Upper lobe of left lung (tissue), 6 donors: ENCODE data around the gene SLC16A1. TPM values are rescaled to one million over a fixed set of nuclear protein-coding genes. Genes with fewer than 3 reads are reported as not detected.

Experiments used
- ATAC-seq, 2 donors: fragments of 200-7000 bp; cut with Tn5 transposase; one replicate each; pipeline ENCODE4 v1.9.1; 2022; ENCODE audit warnings: mild to moderate bottlenecking in 2 of 2, moderate library complexity in 2 of 2; ENCODE audit not compliant: low FRiP score in 2 of 2
- DNase-seq, 2 donors: peaks; one replicate each; pipeline ENCODE4 v3.0.0-alpha.2; 2019 to 2020
- H3K27ac ChIP-seq, 4 donors: fragments of 200-600 bp; sonication (generic); one replicate each; pipeline ENCODE4 v1.5.1; 2016 to 2019
- H3K27me3 ChIP-seq, 4 donors: fragments of 200-600 bp; sonication (generic); one replicate each; pipeline ENCODE4 v1.5.1; 2017 to 2019
- H3K36me3 ChIP-seq, 4 donors: fragments of 200-600 bp; sonication (generic); one replicate each; pipeline ENCODE4 v1.5.1; 2016 to 2019
- H3K4me1 ChIP-seq, 4 donors: fragments of 200-600 bp; sonication (generic); one replicate each; pipeline ENCODE4 v1.5.1; 2018 to 2019
- H3K4me3 ChIP-seq, 4 donors: fragments of 200-600 bp; sonication (generic); one replicate each; pipeline ENCODE4 v1.5.1; 2017 to 2019; ENCODE audit warnings: mild to moderate bottlenecking in 2 of 4, moderate library complexity in 1 of 4
- H3K9me3 ChIP-seq, 4 donors: fragments of 200-600 bp; sonication (generic); one replicate each; pipeline ENCODE4 v1.5.1; 2018 to 2019
- CTCF ChIP-seq, 6 experiments: fragments of 450-650 bp in 4 of 6; fragments of 200-600 bp in 2 of 6; sonication (generic) in 2 of 6; IDR thresholded peaks; one replicate each; pipeline ENCODE4 v1.5.1; 2016 to 2019; ENCODE audit warnings: antibody characterized with exemption in 6 of 6
- EP300 ChIP-seq, 4 donors: sonication (generic); formaldehyde crosslinking; IDR thresholded peaks; one replicate each; pipeline ENCODE4 v1.5.1; 2017; ENCODE audit warnings: antibody characterized with exemption in 4 of 4, control low read depth in 2 of 4
- POLR2A ChIP-seq, 4 donors: fragments of 450-650 bp; IDR thresholded peaks; one replicate each; pipeline ENCODE4 v1.5.1; 2016 to 2017; ENCODE audit warnings: antibody characterized with exemption in 4 of 4, mild to moderate bottlenecking in 2 of 4
- POLR2AphosphoS5 ChIP-seq, 2 donors: sonication (generic); formaldehyde crosslinking; IDR thresholded peaks; one replicate each; pipeline ENCODE4 v1.5.1; 2017; ENCODE audit warnings: antibody characterized with exemption in 2 of 2
- WGBS, 2 donors: methylation state at CpG; one replicate each; pipeline ENCODE4 v1.1.5; 2017 to 2018; 5-methylcytosine and 5-hydroxymethylcytosine counted together
- total RNA-seq, 6 donors: library from RNA; depleted of rRNA in 4 of 6; stranded (reverse); fragments of >200 nt in 4 of 6; gene quantifications; one replicate each; pipeline versions ENCODE4 v1.1.0 to v1.2.1, GENCODE V29; 2016 to 2021
- donor health status: DM: no; HTN: no; CAD: no; lungs with moderate emphysema.
- donor health status: DM: no; HTN: yes; CAD: no; lungs with severe emphysema.

Gene SLC16A1
- total RNA-seq, 6 donors from 2014 or later: 1.4 to 13.3 (median 5.9) TPM

- Histone ChIP-seq H3K9me3 (no peaks in the 10 kb centered on the region), H3K4me1 (no peaks in the 10 kb centered on the region), H3K36me3 (no peaks in the 10 kb centered on the region), H3K4me3 (no peak overlapping the region), H3K27me3 (no peaks in the 10 kb centered on the region), H3K27ac (no peak overlapping the region)
- no peak for ATAC-seq
- TF ChIP-seq POLR2AphosphoS5 (IDR thresholded peaks at IDR 0.05) (no peak), EP300 (IDR thresholded peaks at IDR 0.05) (no peak), CTCF (IDR thresholded peaks at IDR 0.05) (no peak), POLR2A (IDR thresholded peaks at IDR 0.05) (no peak)
- no peak for DNase-seq
- WGBS, 2 donors: 89 to 93% methylated on average over 7 of the region's 7 CpGs
These were observed 34.3 kb upstream of the SLC16A1 start for GRCh38 chr1:112990271-112990670.

GRCh38 chr1:112988367-112988766, 32.4 kb upstream of the SLC16A1 start:
- Histone ChIP-seq H3K36me3 (no peaks in the 10 kb centered on the region), H3K9me3 (no peaks in the 10 kb centered on the region), H3K27me3 (no peaks in the 10 kb centered on the region), H3K4me3 (no peak overlapping the region), H3K4me1 (peaks cover 0 to 3% (median 0%) of the 10 kb centered on the region in 4 donors), H3K27ac (no peak overlapping the region)
- no peak for DNase-seq
- ATAC-seq: no peak
- 76 to 93% methylated on average over 1 of the region's 1 CpG for WGBS, 2 donors
- TF ChIP-seq EP300 (IDR thresholded peaks at IDR 0.05): no peak
- TF ChIP-seq POLR2A (IDR thresholded peaks at IDR 0.05): no peak
- no peak for TF ChIP-seq CTCF (IDR thresholded peaks at IDR 0.05)
- no peak for TF ChIP-seq POLR2AphosphoS5 (IDR thresholded peaks at IDR 0.05)

DNA sequence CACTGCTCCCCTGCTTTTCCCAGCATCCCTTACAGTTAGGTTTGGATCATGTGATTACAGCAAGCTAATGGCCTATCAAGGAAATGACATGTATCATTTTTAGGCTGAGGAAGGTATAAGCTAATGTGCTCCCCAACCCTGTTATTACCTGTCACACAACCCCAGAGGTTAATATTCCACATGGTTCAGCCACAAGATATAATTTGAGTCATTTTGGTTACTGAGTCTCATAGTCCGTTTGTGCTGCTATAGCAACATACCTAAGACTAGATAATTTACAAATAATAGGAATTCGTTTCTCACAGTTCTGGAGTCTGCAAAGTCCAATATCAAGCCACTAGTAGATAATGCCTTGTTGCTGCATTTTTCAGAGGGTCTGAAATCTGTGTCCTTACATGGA, 29.1 kb upstream of the SLC16A1 start:
- TF ChIP-seq EP300 (IDR thresholded peaks at IDR 0.05): no peak
- TF ChIP-seq CTCF (IDR thresholded peaks at IDR 0.05): no peak
- ATAC-seq (no peak), DNase-seq (no peak)
- Histone ChIP-seq H3K4me3 (no peak overlapping the region), H3K9me3 (no peaks in the 10 kb centered on the region), H3K36me3 (no peaks in the 10 kb centered on the region), H3K4me1 (peaks cover 0 to 13% (median 7%) of the 10 kb centered on the region in 4 donors), H3K27ac (no peak overlapping the region), H3K27me3 (no peaks in the 10 kb centered on the region)
- WGBS, 2 donors: 76 to 91% methylated on average over 2 of the region's 2 CpGs

- peaks cover 0 to 13% (median 7%) of the 10 kb centered on the region in 4 donors for H3K4me1 ChIP-seq
- H3K4me3 ChIP-seq: no peak overlapping the region
- TF ChIP-seq CTCF (IDR thresholded peaks at IDR 0.05) (no peak), POLR2A (IDR thresholded peaks at IDR 0.05) (no peak), POLR2AphosphoS5 (IDR thresholded peaks at IDR 0.05) (no peak), EP300 (IDR thresholded peaks at IDR 0.05) (no peak)
- H3K27me3 ChIP-seq: no peaks in the 10 kb centered on the region
- WGBS, 2 donors: 60 to 69% methylated on average over 6 of the region's 6 CpGs
- no peaks in the 10 kb centered on the region for H3K9me3 ChIP-seq
- no peak for DNase-seq
- ATAC-seq: no peak
- H3K36me3 ChIP-seq: no peaks in the 10 kb centered on the region
- H3K27ac ChIP-seq: no peak overlapping the region
These were observed 27.6 kb upstream of the SLC16A1 start for GRCh38 chr1:112983537-112984131.

DNA sequence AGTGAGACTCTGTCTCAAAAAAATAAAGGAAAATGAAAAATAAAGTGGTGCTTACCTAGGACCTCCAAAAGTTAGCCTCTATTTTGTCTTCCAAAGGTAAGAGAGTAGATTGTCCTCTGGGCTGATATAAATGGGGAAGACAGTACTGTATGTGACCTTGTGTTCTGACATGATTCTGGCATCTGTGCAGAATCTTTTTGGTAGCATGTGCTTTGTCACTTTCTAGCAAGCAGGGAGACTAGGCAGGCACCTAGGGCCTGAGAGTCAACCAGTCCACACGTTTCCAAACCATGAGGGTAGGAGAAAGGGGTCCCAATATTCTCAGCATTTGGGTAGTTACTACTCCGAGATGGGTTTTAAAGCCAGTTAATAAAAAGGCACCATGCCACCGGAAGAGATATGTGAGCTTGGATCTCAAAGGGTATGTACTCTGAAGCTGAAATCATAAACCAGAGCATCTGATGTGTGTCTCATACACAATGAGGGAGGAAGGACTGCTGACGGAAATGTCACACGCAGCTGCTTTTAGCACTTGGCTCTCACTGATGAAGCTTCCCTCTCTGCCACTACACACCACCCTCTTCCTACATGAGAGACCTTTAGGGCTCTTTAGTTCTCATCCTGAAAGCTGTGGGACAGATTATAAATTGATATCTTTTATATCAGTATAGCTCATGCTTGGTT, 27.0 kb upstream of the SLC16A1 start:
- WGBS, 2 donors: 66 to 72% methylated on average over 5 of the region's 5 CpGs
- DNase-seq (no peak), ATAC-seq (no peak)
- Histone ChIP-seq H3K27me3 (no peaks in the 10 kb centered on the region), H3K27ac (no peak overlapping the region), H3K4me1 (peaks cover 0 to 13% (median 7%) of the 10 kb centered on the region in 4 donors), H3K4me3 (no peak overlapping the region), H3K36me3 (no peaks in the 10 kb centered on the region), H3K9me3 (no peaks in the 10 kb centered on the region)
- TF ChIP-seq CTCF (IDR thresholded peaks at IDR 0.05) (no peak), POLR2AphosphoS5 (IDR thresholded peaks at IDR 0.05) (no peak), EP300 (IDR thresholded peaks at IDR 0.05) (no peak), POLR2A (IDR thresholded peaks at IDR 0.05) (no peak)
